H9 (cell line): ENCODE results near the gene ZNF275. TPM values are rescaled to one million over a fixed set of nuclear protein-coding genes. Genes with fewer than 3 reads are reported as not detected.
A peak's percentile ranks its signal among the peaks of the same experiment; 100 is the strongest.
"Not testable (repeated sequence)": the region's sequence is repeated elsewhere in the genome, so short reads cannot be mapped to it uniquely, and the experiment has no call there.

ENCODE experiments used
- DNase-seq: peaks from one replicate; pipeline ENCODE4 v3.0.0-alpha.2; 2017
- H2AFZ ChIP-seq: one replicate; pipeline ENCODE4 v1.6.1; 2013; ENCODE audit warnings: mild to moderate bottlenecking, low read length, control low read depth, moderate library complexity
- H2AK5ac ChIP-seq: 2 replicates; pipeline ENCODE4 v1.6.1; 2013; ENCODE audit warnings: low read length, control low read depth, mixed read lengths; ENCODE audit not compliant: insufficient read length
- H2BK120ac ChIP-seq: one replicate; pipeline ENCODE4 v1.6.1; 2013; ENCODE audit warnings: low read depth, mild to moderate bottlenecking, low read length, control low read depth, inconsistent platforms; ENCODE audit not compliant: poor library complexity, severe bottlenecking
- H2BK12ac ChIP-seq: 2 replicates; pipeline ENCODE4 v1.6.1; 2013; ENCODE audit warnings: low read length, control low read depth, mixed read lengths, low read depth; ENCODE audit not compliant: insufficient read length
- H2BK15ac ChIP-seq: 2 replicates; pipeline ENCODE4 v1.6.1; 2013; ENCODE audit warnings: low read depth, low read length, control low read depth
- H2BK20ac ChIP-seq: one replicate; pipeline ENCODE4 v1.6.1; 2013; ENCODE audit warnings: low read depth, mild to moderate bottlenecking, low read length, control low read depth, inconsistent platforms; ENCODE audit not compliant: poor library complexity, severe bottlenecking
- H2BK5ac ChIP-seq: 2 replicates; pipeline ENCODE4 v1.6.1; 2013; ENCODE audit warnings: low read length, control low read depth, mixed read lengths; ENCODE audit not compliant: insufficient read length
- H3K14ac ChIP-seq: 2 replicates; pipeline ENCODE4 v1.6.1; 2013; ENCODE audit warnings: low read length, control low read depth; ENCODE audit not compliant: insufficient read depth
- H3K18ac ChIP-seq: 2 replicates; pipeline ENCODE4 v1.6.1; 2013; ENCODE audit warnings: low read depth, mild to moderate bottlenecking, mixed read lengths, low read length, control low read depth; ENCODE audit not compliant: insufficient read length
- H3K23ac ChIP-seq: 2 replicates; pipeline ENCODE4 v1.6.1; 2013; ENCODE audit warnings: low read length, control low read depth, mixed read lengths, low read depth; ENCODE audit not compliant: insufficient read length
- H3K23me2 ChIP-seq: 2 replicates; pipeline ENCODE4 v1.6.1; 2013; ENCODE audit warnings: low read depth, mild to moderate bottlenecking, mixed read lengths, low read length, control low read depth; ENCODE audit not compliant: insufficient read length, poor library complexity, severe bottlenecking
- H3K27ac ChIP-seq: 2 replicates; pipeline ENCODE4 v1.5.1; 2013; ENCODE audit warnings: low read length, control low read depth, mixed read lengths, low read depth; ENCODE audit not compliant: insufficient read length
- H3K27me3 ChIP-seq: 2 replicates; pipeline ENCODE4 v1.6.1; 2013; ENCODE audit warnings: low read length, control low read depth, inconsistent platforms; ENCODE audit not compliant: insufficient read depth
- H3K4ac ChIP-seq: 2 replicates; pipeline ENCODE4 v1.6.1; 2013; ENCODE audit warnings: low read depth, mild to moderate bottlenecking, control low read depth, inconsistent platforms, low read length, moderate library complexity
- H3K4me1 ChIP-seq: 2 replicates; pipeline ENCODE4 v1.6.1; 2013; ENCODE audit warnings: low read length, control low read depth, inconsistent platforms; ENCODE audit not compliant: insufficient read depth
- H3K4me2 ChIP-seq: 2 replicates; pipeline ENCODE4 v1.6.1; 2013; ENCODE audit warnings: low read length, control low read depth, mixed read lengths; ENCODE audit not compliant: insufficient read length, insufficient read depth
- H3K56ac ChIP-seq: 2 replicates; pipeline ENCODE4 v1.6.1; 2013; ENCODE audit warnings: low read depth, mild to moderate bottlenecking, mixed read lengths, low read length, control low read depth; ENCODE audit not compliant: insufficient read length
- H3K79me1 ChIP-seq: 2 replicates; pipeline ENCODE4 v1.6.1; 2013; ENCODE audit warnings: low read depth, mild to moderate bottlenecking, moderate library complexity, low read length, control low read depth, inconsistent platforms; ENCODE audit not compliant: insufficient read depth, poor library complexity, severe bottlenecking
- H3K79me2 ChIP-seq: 2 replicates; pipeline ENCODE4 v1.6.1; 2013; ENCODE audit warnings: low read length, control low read depth, inconsistent platforms; ENCODE audit not compliant: insufficient read depth
- H3K9ac ChIP-seq: 2 replicates; pipeline ENCODE4 v1.6.1; 2013; ENCODE audit warnings: low read length, control low read depth, mixed read lengths; ENCODE audit not compliant: insufficient read length; ENCODE audit errors: extremely low read depth
- H3K9me3 ChIP-seq: one replicate; pipeline ENCODE4 v1.6.1; 2013; ENCODE audit warnings: low read depth, low read length, inconsistent platforms; ENCODE audit not compliant: control insufficient read depth
- H3T11ph ChIP-seq: one replicate; pipeline ENCODE4 v1.6.1; 2013; ENCODE audit warnings: mild to moderate bottlenecking, low read length, control low read depth, inconsistent platforms
- H4K20me1 ChIP-seq: one replicate; pipeline ENCODE4 v1.6.1; 2013; ENCODE audit not compliant: control insufficient read depth, insufficient read length, insufficient read depth
- H4K5ac ChIP-seq: 2 replicates; pipeline ENCODE4 v1.6.1; 2013; ENCODE audit warnings: low read depth, mild to moderate bottlenecking, mixed read lengths, low read length, control low read depth; ENCODE audit not compliant: insufficient read length
- H4K8ac ChIP-seq: replicated peaks from 2 replicates; pipeline ENCODE4 v1.6.1; 2013; ENCODE audit warnings: low read length, control low read depth, mixed read lengths, low read depth; ENCODE audit not compliant: insufficient read length
- H4K91ac ChIP-seq: 2 replicates; pipeline ENCODE4 v1.6.1; 2013; ENCODE audit warnings: low read depth, mild to moderate bottlenecking, moderate library complexity, mixed read lengths, low read length, control low read depth; ENCODE audit not compliant: insufficient read length
- H3K27ac Mint-ChIP-seq, 3 experiments: 2 replicates in 2 of 3; 3 replicates in 1 of 3; pipeline ENCODE4 v1.8.0; 2020 to 2021; ENCODE audit warnings: mixed read lengths in 3 of 3, mild to moderate bottlenecking in 1 of 3, moderate library complexity in 1 of 3
- H3K27me3 Mint-ChIP-seq: 2 replicates; pipeline ENCODE4 v1.8.0; 2021; ENCODE audit warnings: low read depth, mild to moderate bottlenecking, moderate library complexity, mixed read lengths
- H3K36me3 Mint-ChIP-seq, 3 experiments: 2 replicates in 2 of 3; 3 replicates in 1 of 3; pipeline ENCODE4 v1.8.0; 2020 to 2021; ENCODE audit warnings: low read depth in 3 of 3, mixed read lengths in 3 of 3; ENCODE audit not compliant: insufficient read depth in 1 of 3
- H3K4me1 Mint-ChIP-seq, 2 experiments: 2 replicates each; pipeline ENCODE4 v1.8.0; 2020; ENCODE audit warnings: mixed read lengths in 2 of 2
- H3K4me3 Mint-ChIP-seq, 2 experiments: 2 replicates in 1 of 2; 3 replicates in 1 of 2; pipeline ENCODE4 v1.8.0; 2020 to 2021; ENCODE audit warnings: mild to moderate bottlenecking in 2 of 2, mixed read lengths in 2 of 2, moderate library complexity in 1 of 2
- H3K9me3 Mint-ChIP-seq, 2 experiments: 2 replicates in 1 of 2; 3 replicates in 1 of 2; pipeline ENCODE4 v1.8.0; 2020; ENCODE audit warnings: mild to moderate bottlenecking in 2 of 2, mixed read lengths in 2 of 2, moderate library complexity in 1 of 2
- WGBS: extraction: QIAGEN DNeasy Blood & Tissue Kit; methylation state at CpG from one replicate; pipeline ENCODE4 v1.1.7; 2013; ENCODE audit warnings: missing lambda C conversion rate, low lambda C conversion rate, mixed read lengths; ENCODE audit not compliant: insufficient read length; ENCODE audit errors: extremely low coverage; 5-methylcytosine and 5-hydroxymethylcytosine counted together
- long read RNA-seq: library from polyadenylated mRNA; unstranded; transcript quantifications from one replicate; pipeline ENCODE4 v2.0.0, GENCODE V29; 2020
- total RNA-seq: library from RNA; stranded (reverse); gene quantifications from 2 replicates; pipeline ENCODE4 v1.2.1, GENCODE V29; 2021
- TF ChIP-seq, protein P1 (sequence below): fragments of 200-600 bp; sonication (generic); conservative IDR thresholded peaks from 3 replicates; pipeline ENCODE4 v1.8.0; 2021; ENCODE audit warnings: antibody characterized with exemption, mild to moderate bottlenecking

The ZNF275 gene, protein sequence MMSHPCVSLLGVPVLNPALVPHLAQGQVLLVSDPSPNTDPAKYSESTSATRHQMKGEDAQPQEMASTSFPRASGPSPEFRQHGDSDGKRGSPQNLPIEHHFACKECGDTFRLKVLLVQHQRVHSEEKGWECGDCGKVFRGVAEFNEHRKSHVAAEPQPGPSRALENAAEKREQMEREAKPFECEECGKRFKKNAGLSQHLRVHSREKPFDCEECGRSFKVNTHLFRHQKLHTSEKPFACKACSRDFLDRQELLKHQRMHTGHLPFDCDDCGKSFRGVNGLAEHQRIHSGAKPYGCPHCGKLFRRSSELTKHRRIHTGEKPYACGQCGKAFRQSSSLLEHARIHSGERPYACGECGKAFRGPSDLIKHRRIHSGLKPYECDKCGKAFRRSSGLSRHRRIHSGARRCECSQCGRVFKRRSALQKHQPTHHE
- 11.8 and 12.1 TPM in 2 replicates for total RNA-seq
- long read RNA-seq, partial matches to known transcripts, result 0 of 5 reads
- long read RNA-seq, other reads (novel, unspliced or antisense), result 5 of 5 reads

DNA sequence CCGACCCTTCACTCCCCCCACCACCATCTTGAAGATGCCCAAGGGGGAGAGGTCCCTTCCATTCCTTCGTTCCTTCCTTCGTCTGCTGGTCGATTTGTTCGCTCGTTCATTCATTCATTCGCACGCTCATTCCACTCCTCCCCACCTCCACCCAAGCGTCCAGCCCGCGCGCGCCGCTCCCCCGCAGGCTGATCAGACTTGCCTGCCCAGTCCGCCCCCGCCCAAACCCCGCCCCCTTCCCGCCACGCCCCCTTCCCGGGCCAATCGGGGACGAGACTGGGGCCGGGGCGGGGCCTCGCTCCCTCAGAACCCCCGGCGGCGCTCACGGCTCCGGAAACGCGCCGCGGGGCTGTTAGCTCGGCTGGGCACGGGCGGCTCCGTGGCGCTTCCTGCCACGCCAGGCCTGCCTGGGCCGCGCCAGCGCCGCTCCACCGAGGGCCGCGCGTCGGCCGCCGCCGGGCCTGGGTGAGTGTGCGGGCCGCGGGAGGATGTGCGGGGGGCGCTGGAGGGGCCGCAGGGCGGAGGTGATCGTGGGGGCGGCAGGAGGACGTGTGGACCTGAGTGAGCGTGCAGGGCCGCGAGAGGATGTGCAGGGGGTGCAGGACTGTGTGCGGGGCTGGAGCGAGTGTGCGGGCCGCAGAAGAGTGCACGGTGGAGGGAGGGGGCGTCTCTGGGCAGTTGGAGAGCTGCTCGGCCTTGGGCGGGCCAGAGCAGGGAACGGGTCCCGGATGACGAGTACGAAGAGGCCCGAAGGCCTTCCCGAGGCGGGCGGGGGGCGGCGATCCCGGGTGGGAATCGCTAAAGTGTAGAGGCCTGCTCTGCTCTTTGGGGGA is at the start of gene ZNF275:
Gene ZNF275, plus strand, starts transcription at position 333 of the 833 bp plus-strand sequence. CDS start 2,527 bp downstream, outside the sequence.
- Histone ChIP-seq H2BK120ac (no peak within 1 kb of the TSS), H2BK5ac (no peak within 1 kb of the TSS), H3K9ac (peak within 1 kb of the TSS; percentile 50), H2BK20ac (no peak within 1 kb of the TSS), H4K91ac (no peak within 1 kb of the TSS), H2AFZ (no peak within 1 kb of the TSS), H3K27ac (no peak within 1 kb of the TSS), H3K23me2 (no peaks in the 10 kb centered on the region), H3K4me2 (peak within 1 kb of the TSS; percentile 24), H3K27me3 (no peaks in the 10 kb centered on the region), H4K20me1 (no peaks in the 10 kb centered on the region), H3K4me1 (no peaks in the 10 kb centered on the region), H3K56ac (no peak within 1 kb of the TSS), H3K14ac (0 out of 2 replicates have a peak within 1 kb of the TSS, but pooled peaks have one; percentile 31), H3T11ph (no peak within 1 kb of the TSS), H3K79me1 (no peaks in the 10 kb centered on the region), H3K79me2 (no peaks in the 10 kb centered on the region), H2AK5ac (no peak within 1 kb of the TSS), H2BK15ac (no peak within 1 kb of the TSS), H4K5ac (no peak within 1 kb of the TSS), H3K23ac (no peak within 1 kb of the TSS), H3K18ac (peak within 1 kb of the TSS; percentile 46), H4K8ac (no peak within 1 kb of the TSS), H3K9me3 (peaks cover 22% of the 10 kb centered on the region), H2BK12ac (no peak within 1 kb of the TSS), H3K4ac (no peak within 1 kb of the TSS)
- TF ChIP-seq, protein P1, sequence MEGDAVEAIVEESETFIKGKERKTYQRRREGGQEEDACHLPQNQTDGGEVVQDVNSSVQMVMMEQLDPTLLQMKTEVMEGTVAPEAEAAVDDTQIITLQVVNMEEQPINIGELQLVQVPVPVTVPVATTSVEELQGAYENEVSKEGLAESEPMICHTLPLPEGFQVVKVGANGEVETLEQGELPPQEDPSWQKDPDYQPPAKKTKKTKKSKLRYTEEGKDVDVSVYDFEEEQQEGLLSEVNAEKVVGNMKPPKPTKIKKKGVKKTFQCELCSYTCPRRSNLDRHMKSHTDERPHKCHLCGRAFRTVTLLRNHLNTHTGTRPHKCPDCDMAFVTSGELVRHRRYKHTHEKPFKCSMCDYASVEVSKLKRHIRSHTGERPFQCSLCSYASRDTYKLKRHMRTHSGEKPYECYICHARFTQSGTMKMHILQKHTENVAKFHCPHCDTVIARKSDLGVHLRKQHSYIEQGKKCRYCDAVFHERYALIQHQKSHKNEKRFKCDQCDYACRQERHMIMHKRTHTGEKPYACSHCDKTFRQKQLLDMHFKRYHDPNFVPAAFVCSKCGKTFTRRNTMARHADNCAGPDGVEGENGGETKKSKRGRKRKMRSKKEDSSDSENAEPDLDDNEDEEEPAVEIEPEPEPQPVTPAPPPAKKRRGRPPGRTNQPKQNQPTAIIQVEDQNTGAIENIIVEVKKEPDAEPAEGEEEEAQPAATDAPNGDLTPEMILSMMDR, result no peak
- Mint-ChIP-seq H3K4me3 (peak within 1 kb of the TSS; percentile 84 to 92), H3K4me1 (peaks cover 10 to 17% of the 10 kb centered on the region in 2 experiments), H3K36me3 (peaks cover 18 to 29% (median 22%) of the 10 kb centered on the region in 3 experiments), H3K27me3 (peaks cover 14% of the 10 kb centered on the region), H3K9me3 (peaks cover 72 to 73% of the 10 kb centered on the region in 2 experiments), H3K27ac (peak within 1 kb of the TSS in 2 of 3 experiments; percentile 72 to 90; a peak in 4 of 7 replicates)
- peak; percentile 72 for DNase-seq
- 100% methylated on average over 4 of the region's 86 CpGs for WGBS

DNA sequence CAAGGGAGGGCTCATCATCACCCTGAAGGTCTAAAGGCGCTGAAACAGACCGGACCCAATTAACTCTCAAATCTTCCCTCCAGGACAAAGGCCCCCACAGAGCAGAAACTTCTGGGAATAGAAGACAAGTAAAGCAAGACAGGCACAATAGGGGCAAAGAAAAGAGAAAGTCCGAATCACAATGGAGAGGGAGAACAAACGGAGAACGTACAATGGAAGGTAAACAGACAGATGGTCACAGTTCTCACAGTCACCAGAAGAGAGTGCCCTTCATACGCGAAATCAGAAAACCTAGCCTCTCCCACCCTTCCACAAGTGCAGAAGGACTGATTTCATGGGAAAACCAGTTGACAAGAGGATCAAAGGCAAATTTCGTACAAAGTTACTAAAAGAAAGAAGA is 48.3 kb upstream of the ZNF275 start:
- H4K8ac ChIP-seq, H3T11ph ChIP-seq, H3K79me1 ChIP-seq, H2BK120ac ChIP-seq, H3K27me3 ChIP-seq, H3K27ac ChIP-seq, H2AK5ac ChIP-seq, H3K9ac ChIP-seq, H3K36me3 Mint-ChIP-seq, H3K9me3 Mint-ChIP-seq, H3K56ac ChIP-seq, H2BK12ac ChIP-seq, H3K23ac ChIP-seq, DNase-seq, H3K9me3 ChIP-seq, H3K14ac ChIP-seq, H3K4me3 Mint-ChIP-seq, H3K4me1 ChIP-seq, H4K91ac ChIP-seq, H2BK15ac ChIP-seq, H3K18ac ChIP-seq, H4K5ac ChIP-seq, H2AFZ ChIP-seq, H3K4ac ChIP-seq, H3K27ac Mint-ChIP-seq, H3K79me2 ChIP-seq, H4K20me1 ChIP-seq, H3K4me1 Mint-ChIP-seq, H3K23me2 ChIP-seq, H2BK5ac ChIP-seq, H3K4me2 ChIP-seq, H3K27me3 Mint-ChIP-seq, H2BK20ac ChIP-seq: not testable (repeated sequence)
- WGBS, result no CpG with 5 or more reads among the region's 8 CpGs
